Fibroblast of upper back skin (primary cell): ENCODE data around the gene RAD51B.
A peak's percentile ranks its signal among the peaks of the same experiment; 100 is the strongest.
"Not testable (repeated sequence)": the region's sequence is repeated elsewhere in the genome, so short reads cannot be mapped to it uniquely, and the experiment has no call there.

Experiments used
- DNase-seq: peaks from one replicate; pipeline ENCODE4 v3.0.0-alpha.2; 2013

RAD51B gene

GRCh38 chr14:68749487-68750475 is 930.2 kb downstream of the RAD51B start:
- DNase-seq, result peak; percentile 77

DNA sequence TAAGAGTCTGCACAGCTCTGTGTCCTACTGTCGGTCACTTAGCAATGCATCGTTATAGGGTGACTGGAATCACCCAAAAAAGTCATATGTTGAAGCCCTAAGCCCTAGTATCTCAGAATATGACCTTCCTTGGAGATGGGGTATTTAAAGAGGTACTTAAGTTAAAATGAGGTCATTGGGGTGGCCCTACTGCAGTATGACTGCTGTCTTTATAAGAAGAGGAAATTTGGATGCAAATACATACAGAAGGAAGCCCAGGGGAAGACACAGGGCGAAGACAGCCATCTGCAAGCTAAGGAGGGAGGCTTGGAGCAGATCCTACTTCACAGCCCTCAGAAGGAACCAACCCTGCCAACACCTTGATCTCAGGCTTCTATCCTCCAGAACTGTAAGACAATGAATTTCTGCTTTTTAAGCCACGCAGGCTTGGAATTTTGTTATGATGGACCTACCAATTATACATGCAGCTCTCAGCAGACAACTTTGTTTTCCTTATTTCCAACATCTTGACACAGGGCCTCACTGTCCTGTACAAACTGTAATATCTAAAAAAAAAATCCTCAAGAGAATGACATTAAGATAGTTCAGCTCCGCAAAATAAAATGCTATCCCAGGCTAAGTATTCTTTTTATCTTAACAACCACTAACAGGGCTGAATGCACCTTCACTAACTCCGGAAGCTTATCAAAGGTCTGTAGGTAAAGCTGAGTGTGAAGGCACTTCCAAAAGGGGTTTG is 932.9 kb downstream of the RAD51B start:
- no peak for DNase-seq

DNA sequence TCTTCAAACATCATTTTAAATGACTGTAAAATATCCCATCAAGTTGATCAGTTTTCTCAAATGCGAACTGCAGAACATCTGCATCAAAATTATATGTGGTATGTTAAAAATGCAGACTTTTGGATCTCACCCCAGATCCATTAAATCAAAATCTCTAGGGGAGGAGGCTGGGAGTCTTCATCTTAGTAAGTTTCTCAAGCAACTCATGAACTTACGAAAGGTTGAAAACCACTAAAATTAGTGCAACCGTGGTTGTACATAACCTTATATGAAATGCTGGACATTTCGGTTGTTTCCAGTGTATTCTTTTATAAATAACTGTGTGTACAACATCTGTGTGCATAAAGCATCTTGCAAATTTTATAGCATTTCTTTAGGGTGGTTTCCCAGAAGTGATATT is 934.1 kb downstream of the RAD51B start:
- peak; percentile 86 for DNase-seq

- DNase-seq, result no peak
These were observed 935.4 kb downstream of the RAD51B start for GRCh38 chr14:68755016-68755353.

DNA sequence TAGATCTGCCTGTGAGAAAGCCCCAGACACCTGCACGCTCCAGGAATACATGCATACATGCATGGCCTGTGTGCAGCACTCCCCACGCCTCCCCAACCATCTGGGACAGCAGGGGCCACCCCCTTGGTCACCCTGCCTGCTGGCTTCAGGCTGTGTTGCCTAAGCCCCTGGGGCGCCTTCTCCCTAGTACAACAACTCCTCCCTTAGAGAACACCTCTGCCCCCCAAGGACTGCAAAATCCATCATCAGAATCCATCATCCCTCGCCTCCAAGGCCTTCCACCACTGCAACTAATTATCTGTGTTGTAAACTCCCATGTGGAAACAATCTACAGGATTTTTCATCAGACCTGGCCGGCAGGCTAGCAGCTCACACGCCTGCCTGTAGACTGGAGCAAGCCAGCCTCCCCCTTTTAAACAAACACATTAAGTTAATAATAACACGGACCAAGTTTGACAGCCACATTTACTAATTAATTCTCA is 936.5 kb downstream of the RAD51B start:
- DNase-seq, result peak; percentile 72

GRCh38 chr14:68756734-68757133 is 937.2 kb downstream of the RAD51B start:
- DNase-seq, result no peak

GRCh38 chr14:68757618-68758081 is 938.1 kb downstream of the RAD51B start:
- DNase-seq, result peak; percentile 62

GRCh38 chr14:68758301-68758700 is 938.7 kb downstream of the RAD51B start:
- DNase-seq, result no peak

- DNase-seq, result no peak
These were observed 939.5 kb downstream of the RAD51B start for GRCh38 chr14:68759017-68759560.

- DNase-seq, result no peak
These were observed 940.4 kb downstream of the RAD51B start for GRCh38 chr14:68759937-68760336.

GRCh38 chr14:68760761-68761160 is 941.2 kb downstream of the RAD51B start:
- no peak for DNase-seq

GRCh38 chr14:68761391-68761790 is 941.8 kb downstream of the RAD51B start:
- DNase-seq, result no peak

- DNase-seq, result peak; percentile 48
These were observed 943.6 kb downstream of the RAD51B start for GRCh38 chr14:68762953-68763764.

DNA sequence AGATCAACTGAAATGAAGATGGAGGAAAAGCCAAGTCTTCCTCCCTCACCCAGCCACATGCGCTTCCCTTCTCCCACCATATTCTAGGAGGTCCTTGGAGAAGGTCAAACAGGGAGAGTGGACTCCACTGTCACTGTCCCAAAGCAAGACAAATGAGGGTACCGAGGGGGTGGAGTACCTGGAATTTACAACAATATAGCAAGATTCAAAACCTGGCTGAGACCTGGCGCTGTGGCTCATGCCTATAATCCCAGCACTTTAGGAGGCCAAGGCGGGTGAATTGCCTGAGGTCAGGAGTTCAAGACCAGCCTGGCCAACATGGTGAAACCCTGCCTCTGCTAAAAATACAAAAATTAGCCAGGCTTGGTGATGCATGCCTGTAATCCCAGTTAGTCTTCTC is 944.3 kb downstream of the RAD51B start:
- not testable (repeated sequence) for DNase-seq

- no peak for DNase-seq
These were observed 947.0 kb downstream of the RAD51B start for GRCh38 chr14:68766299-68767247.

GRCh38 chr14:68767248-68767645 is 947.7 kb downstream of the RAD51B start:
- no peak for DNase-seq

GRCh38 chr14:68768316-68768715 is 948.7 kb downstream of the RAD51B start:
- no peak for DNase-seq

- no peak for DNase-seq
These were observed 950.5 kb downstream of the RAD51B start for GRCh38 chr14:68770051-68770450.

- no peak for DNase-seq
These were observed 951.1 kb downstream of the RAD51B start for GRCh38 chr14:68770553-68771286.

GRCh38 chr14:68771631-68772030 is 952.1 kb downstream of the RAD51B start:
- DNase-seq, result no peak
